WTC11 (cell line): ENCODE measurements around the gene GPR155. TPM values are rescaled to one million over a fixed set of nuclear protein-coding genes. Genes with fewer than 3 reads are reported as not detected.

Source experiments
- ATAC-seq: fragments of 200-7000 bp; cut with Tn5 transposase; 2 replicates; pipeline ENCODE4 v1.10.0; 2021; ENCODE audit warnings: mild to moderate bottlenecking, moderate library complexity
- CTCF ChIA-PET: fragments of 300-600 bp; sonication (Branson Sonifier 250); formaldehyde crosslinking; loops from one replicate; lab custom pipeline; 2021; ENCODE audit warnings: antibody characterized with exemption; lab: Charles Lee
- POLR2A ChIA-PET: fragments of 350-600 bp; sonication (Branson Sonifier 250); formaldehyde crosslinking; loops from one replicate; lab custom pipeline; 2021; ENCODE audit warnings: antibody characterized with exemption; lab: Charles Lee
- DNase-seq: peaks from one replicate; pipeline ENCODE4 v3.0.0; 2021; ENCODE audit warnings: low spot score
- H3K27ac Mint-ChIP-seq: 2 replicates; pipeline ENCODE4 v1.8.0; 2021; ENCODE audit warnings: mixed read lengths
- H3K27me3 Mint-ChIP-seq: 2 replicates; pipeline ENCODE4 v1.8.0; 2021; ENCODE audit warnings: low read depth, mild to moderate bottlenecking, moderate library complexity, mixed read lengths
- H3K36me3 Mint-ChIP-seq: 2 replicates; pipeline ENCODE4 v1.8.0; 2021; ENCODE audit warnings: mixed read lengths
- H3K4me1 Mint-ChIP-seq: 2 replicates; pipeline ENCODE4 v1.8.0; 2022; ENCODE audit warnings: mixed read lengths
- H3K4me3 Mint-ChIP-seq: 2 replicates; pipeline ENCODE4 v1.8.0; 2021; ENCODE audit warnings: mild to moderate bottlenecking, moderate library complexity, mixed read lengths
- H3K9me3 Mint-ChIP-seq: 2 replicates; pipeline ENCODE4 v1.8.0; 2021; ENCODE audit warnings: mixed read lengths
- CREB1 ChIP-seq: sonication (generic); formaldehyde crosslinking; IDR thresholded peaks from 2 replicates; pipeline ENCODE4 v1.8.0; 2023; ENCODE audit warnings: mild to moderate bottlenecking, missing genetic modification reagents
- CREM ChIP-seq: sonication (generic); formaldehyde crosslinking; IDR thresholded peaks from 2 replicates; pipeline ENCODE4 v1.8.1; 2022; ENCODE audit warnings: mild to moderate bottlenecking, missing genetic modification reagents, moderate library complexity
- EMX1 ChIP-seq: fragments of 250-450 bp; sonication (Bioruptor Pico); IDR thresholded peaks from 2 replicates; pipeline ENCODE4 v1.8.0; 2021; ENCODE audit warnings: mild to moderate bottlenecking
- FOXJ3 ChIP-seq: sonication (generic); formaldehyde crosslinking; IDR thresholded peaks from 2 replicates; pipeline ENCODE4 v1.9.0; 2021; ENCODE audit warnings: missing genetic modification reagents, mild to moderate bottlenecking, borderline replicate concordance
- MYBL2 ChIP-seq: sonication (generic); formaldehyde crosslinking; IDR thresholded peaks from 2 replicates; pipeline ENCODE4 v1.8.1; 2023; ENCODE audit warnings: mild to moderate bottlenecking, moderate library complexity, missing genetic modification reagents
- NR2C2 ChIP-seq: sonication (generic); formaldehyde crosslinking; IDR thresholded peaks from 2 replicates; pipeline ENCODE4 v1.8.0; 2022; ENCODE audit warnings: mild to moderate bottlenecking, missing genetic modification reagents
- SMAD4 ChIP-seq: sonication (generic); formaldehyde crosslinking; IDR thresholded peaks from 2 replicates; pipeline ENCODE4 v1.8.0; 2022; ENCODE audit warnings: mild to moderate bottlenecking, missing genetic modification reagents
- SP1 ChIP-seq: sonication (generic); formaldehyde crosslinking; conservative IDR thresholded peaks from 2 replicates; pipeline ENCODE4 v1.8.1; 2022; ENCODE audit warnings: missing genetic modification reagents
- total RNA-seq: library from RNA; stranded (reverse); gene quantifications from 3 replicates; pipeline ENCODE4 v1.2.3, GENCODE V29; 2021
- TF ChIP-seq, protein P1 (sequence below): fragments of 200-600 bp; IDR thresholded peaks from 2 replicates; pipeline ENCODE4 v1.8.0; 2022; ENCODE audit warnings: antibody characterized with exemption
- TF ChIP-seq, protein P2 (sequence below): sonication (generic); formaldehyde crosslinking; IDR thresholded peaks from 2 replicates; pipeline ENCODE4 v1.8.1; 2023; ENCODE audit warnings: mild to moderate bottlenecking, missing genetic modification reagents, borderline replicate concordance
- TF ChIP-seq, protein P3 (sequence below): fragments of 250-450 bp; sonication (Bioruptor Pico); IDR thresholded peaks from 2 replicates; pipeline ENCODE4 v1.9.0; 2021; ENCODE audit warnings: mild to moderate bottlenecking, borderline replicate concordance
- TF ChIP-seq, protein P4 (sequence below): sonication (generic); formaldehyde crosslinking; IDR thresholded peaks from 2 replicates; pipeline ENCODE4 v1.8.0; 2022; ENCODE audit warnings: missing genetic modification reagents
- TF ChIP-seq, protein P5 (sequence below): sonication (generic); formaldehyde crosslinking; IDR thresholded peaks from 2 replicates; pipeline ENCODE4 v1.8.1; 2022; ENCODE audit warnings: mild to moderate bottlenecking, missing genetic modification reagents, moderate library complexity, borderline replicate concordance
- TF ChIP-seq, protein P6 (sequence below): fragments of 250-450 bp; sonication (Bioruptor Pico); IDR thresholded peaks from 2 replicates; pipeline ENCODE4 v1.8.0; 2021; ENCODE audit warnings: mild to moderate bottlenecking

The GPR155 gene
- total RNA-seq, 1 experiment from 2014 or later: 0.74 TPM

DNA sequence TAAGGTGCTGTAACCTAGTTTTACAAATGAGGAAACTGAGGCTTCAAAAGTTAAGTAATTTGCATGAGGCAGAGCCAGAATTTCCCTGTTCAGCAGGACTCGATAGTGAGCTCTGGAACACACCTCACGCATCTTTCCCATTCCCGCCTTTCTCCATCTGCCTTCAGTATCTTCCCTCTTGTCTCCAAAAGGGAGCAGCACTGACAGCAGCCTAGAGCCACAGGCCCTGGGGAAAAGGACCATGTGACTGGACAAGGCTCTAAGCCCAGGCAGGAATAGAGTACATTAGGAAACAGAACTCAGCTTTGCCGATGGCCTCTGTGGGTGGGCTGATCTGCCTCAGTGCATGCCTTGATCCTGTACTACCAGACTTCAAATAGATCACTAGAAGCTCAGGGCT is 21.5 kb downstream of the GPR155 start (continued):
- TF ChIP-seq, protein P1, sequence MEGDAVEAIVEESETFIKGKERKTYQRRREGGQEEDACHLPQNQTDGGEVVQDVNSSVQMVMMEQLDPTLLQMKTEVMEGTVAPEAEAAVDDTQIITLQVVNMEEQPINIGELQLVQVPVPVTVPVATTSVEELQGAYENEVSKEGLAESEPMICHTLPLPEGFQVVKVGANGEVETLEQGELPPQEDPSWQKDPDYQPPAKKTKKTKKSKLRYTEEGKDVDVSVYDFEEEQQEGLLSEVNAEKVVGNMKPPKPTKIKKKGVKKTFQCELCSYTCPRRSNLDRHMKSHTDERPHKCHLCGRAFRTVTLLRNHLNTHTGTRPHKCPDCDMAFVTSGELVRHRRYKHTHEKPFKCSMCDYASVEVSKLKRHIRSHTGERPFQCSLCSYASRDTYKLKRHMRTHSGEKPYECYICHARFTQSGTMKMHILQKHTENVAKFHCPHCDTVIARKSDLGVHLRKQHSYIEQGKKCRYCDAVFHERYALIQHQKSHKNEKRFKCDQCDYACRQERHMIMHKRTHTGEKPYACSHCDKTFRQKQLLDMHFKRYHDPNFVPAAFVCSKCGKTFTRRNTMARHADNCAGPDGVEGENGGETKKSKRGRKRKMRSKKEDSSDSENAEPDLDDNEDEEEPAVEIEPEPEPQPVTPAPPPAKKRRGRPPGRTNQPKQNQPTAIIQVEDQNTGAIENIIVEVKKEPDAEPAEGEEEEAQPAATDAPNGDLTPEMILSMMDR: no peak
- no peak for TF ChIP-seq CREB1
- no peak for TF ChIP-seq FOXJ3 (CRISPR knock-in tag)

DNA sequence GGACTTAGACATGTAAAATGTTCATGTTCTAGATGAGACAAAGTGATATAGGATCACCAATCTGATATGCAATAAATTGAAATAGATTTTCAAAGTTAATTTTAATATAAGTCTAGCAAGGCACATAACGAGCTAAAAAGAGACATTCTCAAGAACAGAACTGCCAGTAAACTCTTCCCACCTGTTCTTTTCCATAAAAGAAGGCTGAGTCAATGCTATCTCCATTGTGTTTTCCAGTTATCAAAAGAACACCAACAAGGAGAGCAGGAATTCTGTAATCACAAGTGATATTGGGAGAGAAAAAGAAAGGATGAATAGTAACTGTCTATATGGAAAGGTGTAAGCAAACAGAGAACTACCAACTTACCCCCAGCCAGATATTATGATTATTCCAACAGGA is 25.6 kb downstream of the GPR155 start:
- POLR2A ChIA-PET: no interaction called here
- no peak overlapping the region for H3K4me3 Mint-ChIP-seq
- no peak overlapping the region for H3K27ac Mint-ChIP-seq
- ATAC-seq (no peak), DNase-seq (no peak)
- peaks cover 11% of the 10 kb centered on the region for H3K27me3 Mint-ChIP-seq
- no peaks in the 10 kb centered on the region for H3K9me3 Mint-ChIP-seq
- no peaks in the 10 kb centered on the region for H3K36me3 Mint-ChIP-seq
- no peaks in the 10 kb centered on the region for H3K4me1 Mint-ChIP-seq
- TF ChIP-seq MYBL2 (CRISPR knock-in tag) (no peak), NR2C2 (CRISPR knock-in tag) (no peak), SMAD4 (CRISPR knock-in tag) (no peak), CREM (CRISPR knock-in tag) (no peak), EMX1 (CRISPR knock-in tag) (no peak), SP1 (CRISPR knock-in tag) (no peak)
- TF ChIP-seq, protein P2, sequence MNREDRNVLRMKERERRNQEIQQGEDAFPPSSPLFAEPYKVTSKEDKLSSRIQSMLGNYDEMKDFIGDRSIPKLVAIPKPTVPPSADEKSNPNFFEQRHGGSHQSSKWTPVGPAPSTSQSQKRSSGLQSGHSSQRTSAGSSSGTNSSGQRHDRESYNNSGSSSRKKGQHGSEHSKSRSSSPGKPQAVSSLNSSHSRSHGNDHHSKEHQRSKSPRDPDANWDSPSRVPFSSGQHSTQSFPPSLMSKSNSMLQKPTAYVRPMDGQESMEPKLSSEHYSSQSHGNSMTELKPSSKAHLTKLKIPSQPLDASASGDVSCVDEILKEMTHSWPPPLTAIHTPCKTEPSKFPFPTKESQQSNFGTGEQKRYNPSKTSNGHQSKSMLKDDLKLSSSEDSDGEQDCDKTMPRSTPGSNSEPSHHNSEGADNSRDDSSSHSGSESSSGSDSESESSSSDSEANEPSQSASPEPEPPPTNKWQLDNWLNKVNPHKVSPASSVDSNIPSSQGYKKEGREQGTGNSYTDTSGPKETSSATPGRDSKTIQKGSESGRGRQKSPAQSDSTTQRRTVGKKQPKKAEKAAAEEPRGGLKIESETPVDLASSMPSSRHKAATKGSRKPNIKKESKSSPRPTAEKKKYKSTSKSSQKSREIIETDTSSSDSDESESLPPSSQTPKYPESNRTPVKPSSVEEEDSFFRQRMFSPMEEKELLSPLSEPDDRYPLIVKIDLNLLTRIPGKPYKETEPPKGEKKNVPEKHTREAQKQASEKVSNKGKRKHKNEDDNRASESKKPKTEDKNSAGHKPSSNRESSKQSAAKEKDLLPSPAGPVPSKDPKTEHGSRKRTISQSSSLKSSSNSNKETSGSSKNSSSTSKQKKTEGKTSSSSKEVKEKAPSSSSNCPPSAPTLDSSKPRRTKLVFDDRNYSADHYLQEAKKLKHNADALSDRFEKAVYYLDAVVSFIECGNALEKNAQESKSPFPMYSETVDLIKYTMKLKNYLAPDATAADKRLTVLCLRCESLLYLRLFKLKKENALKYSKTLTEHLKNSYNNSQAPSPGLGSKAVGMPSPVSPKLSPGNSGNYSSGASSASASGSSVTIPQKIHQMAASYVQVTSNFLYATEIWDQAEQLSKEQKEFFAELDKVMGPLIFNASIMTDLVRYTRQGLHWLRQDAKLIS (CRISPR knock-in tag): no peak
- TF ChIP-seq, protein P3, sequence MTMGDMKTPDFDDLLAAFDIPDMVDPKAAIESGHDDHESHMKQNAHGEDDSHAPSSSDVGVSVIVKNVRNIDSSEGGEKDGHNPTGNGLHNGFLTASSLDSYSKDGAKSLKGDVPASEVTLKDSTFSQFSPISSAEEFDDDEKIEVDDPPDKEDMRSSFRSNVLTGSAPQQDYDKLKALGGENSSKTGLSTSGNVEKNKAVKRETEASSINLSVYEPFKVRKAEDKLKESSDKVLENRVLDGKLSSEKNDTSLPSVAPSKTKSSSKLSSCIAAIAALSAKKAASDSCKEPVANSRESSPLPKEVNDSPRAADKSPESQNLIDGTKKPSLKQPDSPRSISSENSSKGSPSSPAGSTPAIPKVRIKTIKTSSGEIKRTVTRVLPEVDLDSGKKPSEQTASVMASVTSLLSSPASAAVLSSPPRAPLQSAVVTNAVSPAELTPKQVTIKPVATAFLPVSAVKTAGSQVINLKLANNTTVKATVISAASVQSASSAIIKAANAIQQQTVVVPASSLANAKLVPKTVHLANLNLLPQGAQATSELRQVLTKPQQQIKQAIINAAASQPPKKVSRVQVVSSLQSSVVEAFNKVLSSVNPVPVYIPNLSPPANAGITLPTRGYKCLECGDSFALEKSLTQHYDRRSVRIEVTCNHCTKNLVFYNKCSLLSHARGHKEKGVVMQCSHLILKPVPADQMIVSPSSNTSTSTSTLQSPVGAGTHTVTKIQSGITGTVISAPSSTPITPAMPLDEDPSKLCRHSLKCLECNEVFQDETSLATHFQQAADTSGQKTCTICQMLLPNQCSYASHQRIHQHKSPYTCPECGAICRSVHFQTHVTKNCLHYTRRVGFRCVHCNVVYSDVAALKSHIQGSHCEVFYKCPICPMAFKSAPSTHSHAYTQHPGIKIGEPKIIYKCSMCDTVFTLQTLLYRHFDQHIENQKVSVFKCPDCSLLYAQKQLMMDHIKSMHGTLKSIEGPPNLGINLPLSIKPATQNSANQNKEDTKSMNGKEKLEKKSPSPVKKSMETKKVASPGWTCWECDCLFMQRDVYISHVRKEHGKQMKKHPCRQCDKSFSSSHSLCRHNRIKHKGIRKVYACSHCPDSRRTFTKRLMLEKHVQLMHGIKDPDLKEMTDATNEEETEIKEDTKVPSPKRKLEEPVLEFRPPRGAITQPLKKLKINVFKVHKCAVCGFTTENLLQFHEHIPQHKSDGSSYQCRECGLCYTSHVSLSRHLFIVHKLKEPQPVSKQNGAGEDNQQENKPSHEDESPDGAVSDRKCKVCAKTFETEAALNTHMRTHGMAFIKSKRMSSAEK: no peak
- TF ChIP-seq, protein P4, sequence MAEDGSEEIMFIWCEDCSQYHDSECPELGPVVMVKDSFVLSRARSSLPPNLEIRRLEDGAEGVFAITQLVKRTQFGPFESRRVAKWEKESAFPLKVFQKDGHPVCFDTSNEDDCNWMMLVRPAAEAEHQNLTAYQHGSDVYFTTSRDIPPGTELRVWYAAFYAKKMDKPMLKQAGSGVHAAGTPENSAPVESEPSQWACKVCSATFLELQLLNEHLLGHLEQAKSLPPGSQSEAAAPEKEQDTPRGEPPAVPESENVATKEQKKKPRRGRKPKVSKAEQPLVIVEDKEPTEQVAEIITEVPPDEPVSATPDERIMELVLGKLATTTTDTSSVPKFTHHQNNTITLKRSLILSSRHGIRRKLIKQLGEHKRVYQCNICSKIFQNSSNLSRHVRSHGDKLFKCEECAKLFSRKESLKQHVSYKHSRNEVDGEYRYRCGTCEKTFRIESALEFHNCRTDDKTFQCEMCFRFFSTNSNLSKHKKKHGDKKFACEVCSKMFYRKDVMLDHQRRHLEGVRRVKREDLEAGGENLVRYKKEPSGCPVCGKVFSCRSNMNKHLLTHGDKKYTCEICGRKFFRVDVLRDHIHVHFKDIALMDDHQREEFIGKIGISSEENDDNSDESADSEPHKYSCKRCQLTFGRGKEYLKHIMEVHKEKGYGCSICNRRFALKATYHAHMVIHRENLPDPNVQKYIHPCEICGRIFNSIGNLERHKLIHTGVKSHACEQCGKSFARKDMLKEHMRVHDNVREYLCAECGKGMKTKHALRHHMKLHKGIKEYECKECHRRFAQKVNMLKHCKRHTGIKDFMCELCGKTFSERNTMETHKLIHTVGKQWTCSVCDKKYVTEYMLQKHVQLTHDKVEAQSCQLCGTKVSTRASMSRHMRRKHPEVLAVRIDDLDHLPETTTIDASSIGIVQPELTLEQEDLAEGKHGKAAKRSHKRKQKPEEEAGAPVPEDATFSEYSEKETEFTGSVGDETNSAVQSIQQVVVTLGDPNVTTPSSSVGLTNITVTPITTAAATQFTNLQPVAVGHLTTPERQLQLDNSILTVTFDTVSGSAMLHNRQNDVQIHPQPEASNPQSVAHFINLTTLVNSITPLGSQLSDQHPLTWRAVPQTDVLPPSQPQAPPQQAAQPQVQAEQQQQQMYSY (CRISPR knock-in tag): no peak
- TF ChIP-seq, protein P5, sequence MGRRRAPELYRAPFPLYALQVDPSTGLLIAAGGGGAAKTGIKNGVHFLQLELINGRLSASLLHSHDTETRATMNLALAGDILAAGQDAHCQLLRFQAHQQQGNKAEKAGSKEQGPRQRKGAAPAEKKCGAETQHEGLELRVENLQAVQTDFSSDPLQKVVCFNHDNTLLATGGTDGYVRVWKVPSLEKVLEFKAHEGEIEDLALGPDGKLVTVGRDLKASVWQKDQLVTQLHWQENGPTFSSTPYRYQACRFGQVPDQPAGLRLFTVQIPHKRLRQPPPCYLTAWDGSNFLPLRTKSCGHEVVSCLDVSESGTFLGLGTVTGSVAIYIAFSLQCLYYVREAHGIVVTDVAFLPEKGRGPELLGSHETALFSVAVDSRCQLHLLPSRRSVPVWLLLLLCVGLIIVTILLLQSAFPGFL: no peak
- TF ChIP-seq, protein P6, sequence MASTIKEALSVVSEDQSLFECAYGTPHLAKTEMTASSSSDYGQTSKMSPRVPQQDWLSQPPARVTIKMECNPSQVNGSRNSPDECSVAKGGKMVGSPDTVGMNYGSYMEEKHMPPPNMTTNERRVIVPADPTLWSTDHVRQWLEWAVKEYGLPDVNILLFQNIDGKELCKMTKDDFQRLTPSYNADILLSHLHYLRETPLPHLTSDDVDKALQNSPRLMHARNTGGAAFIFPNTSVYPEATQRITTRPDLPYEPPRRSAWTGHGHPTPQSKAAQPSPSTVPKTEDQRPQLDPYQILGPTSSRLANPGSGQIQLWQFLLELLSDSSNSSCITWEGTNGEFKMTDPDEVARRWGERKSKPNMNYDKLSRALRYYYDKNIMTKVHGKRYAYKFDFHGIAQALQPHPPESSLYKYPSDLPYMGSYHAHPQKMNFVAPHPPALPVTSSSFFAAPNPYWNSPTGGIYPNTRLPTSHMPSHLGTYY (CRISPR knock-in tag): no peak
- TF ChIP-seq, all 79 proteins: peak for 0
- CTCF ChIA-PET: interaction anchor here (1.9 to 3.0 kb wide), 5 partner anchors 15 to 117 kb away, joined by 7 to 113 read pairs (median 11); partner anchors contain the start of gene SCRN3
